ENCODE results near the gene TRPM3.

TRPM3 gene

GRCh38 chr9:70941191-70941590 lies 180.2 kb downstream of the TRPM3 start:
- DNase-seq: no peak

GRCh38 chr9:70940605-70941004 lies 180.8 kb downstream of the TRPM3 start:
- no peak for DNase-seq

DNA sequence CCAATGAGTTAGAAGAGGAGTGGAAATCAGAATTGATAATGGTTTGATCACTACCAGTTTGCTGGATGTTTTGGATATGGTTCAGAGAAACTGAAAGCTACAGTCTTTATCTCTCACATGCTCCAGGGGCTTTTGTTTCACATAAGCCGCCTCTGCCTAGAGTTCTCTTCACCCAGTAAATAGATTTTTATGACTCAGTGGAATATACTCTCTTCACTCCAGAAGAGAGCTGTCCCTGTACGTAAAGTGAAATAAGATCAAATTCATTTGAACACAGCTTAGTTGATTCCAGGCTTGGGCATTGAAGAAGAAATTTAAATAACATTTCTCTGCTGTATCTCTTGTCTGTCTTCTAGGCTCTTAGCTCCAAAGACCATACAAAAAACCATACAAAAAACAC lies 184.9 kb downstream of the TRPM3 start:
- DNase-seq: no peak

- DNase-seq: no peak
These were observed 185.6 kb downstream of the TRPM3 start for GRCh38 chr9:70935856-70936255.

- no peak for DNase-seq
These were observed 186.8 kb downstream of the TRPM3 start for GRCh38 chr9:70934642-70935041.

GRCh38 chr9:70933321-70933720 lies 188.1 kb downstream of the TRPM3 start:
- DNase-seq: no peak

- DNase-seq: no peak
These were observed 189.3 kb downstream of the TRPM3 start for GRCh38 chr9:70932097-70932496.

GRCh38 chr9:70927530-70927929 lies 193.9 kb downstream of the TRPM3 start:
- DNase-seq: no peak

GRCh38 chr9:70924895-70925547 lies 196.4 kb downstream of the TRPM3 start:
- DNase-seq: no peak

DNA sequence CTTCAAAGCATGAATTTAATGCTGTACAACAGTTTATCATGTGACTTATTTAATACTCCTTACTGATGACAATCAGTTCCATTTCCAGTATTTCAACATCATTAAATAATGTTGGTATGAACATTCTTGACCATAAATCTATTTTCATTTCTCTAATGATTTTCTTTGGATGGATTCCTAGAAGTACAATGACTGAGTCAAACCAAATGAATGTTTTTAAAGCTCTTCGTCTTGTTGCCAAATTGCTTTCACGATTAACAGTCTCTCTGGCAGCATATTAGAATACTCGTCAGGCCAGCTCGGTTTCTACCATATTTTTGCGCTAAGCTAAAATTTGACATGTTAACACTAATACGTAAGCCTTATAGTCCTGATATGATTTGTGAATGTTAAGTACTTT lies 197.0 kb downstream of the TRPM3 start:
- no peak for DNase-seq

GRCh38 chr9:70923961-70924360 lies 197.5 kb downstream of the TRPM3 start:
- DNase-seq: no peak

- DNase-seq: no peak
These were observed 200.3 kb downstream of the TRPM3 start for GRCh38 chr9:70921136-70921535.

- DNase-seq: no peak
These were observed 204.1 kb downstream of the TRPM3 start for GRCh38 chr9:70917277-70917676.

DNA sequence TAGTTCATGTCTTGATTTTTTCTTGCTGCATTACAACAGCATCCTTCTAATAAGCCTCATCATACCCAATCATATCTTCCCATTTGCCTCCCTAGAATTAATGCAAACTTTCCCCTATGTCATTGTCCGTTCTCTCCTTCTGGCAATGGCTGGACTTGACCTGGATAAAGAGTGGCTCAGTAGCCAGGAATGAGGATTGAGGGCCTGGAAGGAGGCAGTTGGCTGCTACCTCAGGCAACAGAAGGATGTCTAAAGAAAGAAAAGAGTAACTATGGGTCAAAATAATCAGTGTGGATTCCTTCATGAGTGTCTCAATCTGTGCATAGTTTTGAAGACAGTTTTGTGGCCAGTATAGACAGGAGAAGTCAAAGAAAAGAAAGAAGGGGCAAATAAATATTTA lies 209.6 kb downstream of the TRPM3 start:
- no peak for DNase-seq

DNA sequence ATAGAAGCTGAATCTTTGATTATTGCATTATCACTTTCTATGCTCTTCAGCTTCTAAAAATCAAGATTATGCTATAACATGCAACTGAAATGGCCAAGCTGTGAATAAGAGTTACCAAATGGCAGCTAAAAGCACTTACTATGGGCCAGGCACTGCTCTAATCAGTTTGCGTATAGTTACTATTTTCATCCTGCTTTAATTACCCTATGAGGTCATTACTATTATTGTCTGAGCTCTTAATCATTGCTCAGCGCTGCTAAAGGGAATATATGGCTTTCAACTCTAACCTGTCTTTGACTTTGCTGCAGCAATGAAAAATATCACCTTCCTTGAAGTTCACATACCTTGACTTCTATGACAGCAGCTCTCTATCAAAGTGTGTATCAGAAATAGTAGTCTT lies 210.8 kb downstream of the TRPM3 start:
- DNase-seq: no peak

DNA sequence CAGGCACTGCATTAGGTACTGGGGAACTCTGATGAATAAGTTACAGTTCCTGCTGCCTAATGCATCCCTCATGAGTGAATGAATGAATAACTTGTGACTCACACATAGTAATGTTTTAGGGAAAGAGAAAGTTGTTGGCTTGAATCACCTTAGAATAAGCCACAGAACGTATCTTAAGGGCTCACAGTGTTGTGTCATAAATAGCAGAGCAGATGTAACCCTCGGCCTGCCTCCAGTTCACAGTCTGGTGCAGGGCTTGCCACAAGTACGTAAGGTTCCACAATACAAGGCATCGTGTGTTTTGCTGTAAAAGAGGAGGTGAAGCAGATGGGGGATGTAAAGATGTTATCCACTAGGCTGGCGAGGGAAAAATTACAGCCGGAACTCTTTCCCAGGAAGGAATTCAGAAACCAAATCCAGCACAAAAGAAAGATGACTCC lies 218.7 kb downstream of the TRPM3 start:
- DNase-seq: no peak

GRCh38 chr9:70902171-70902570 lies 219.2 kb downstream of the TRPM3 start:
- no peak for DNase-seq

- DNase-seq: no peak
These were observed 219.7 kb downstream of the TRPM3 start for GRCh38 chr9:70901746-70902145.

DNA sequence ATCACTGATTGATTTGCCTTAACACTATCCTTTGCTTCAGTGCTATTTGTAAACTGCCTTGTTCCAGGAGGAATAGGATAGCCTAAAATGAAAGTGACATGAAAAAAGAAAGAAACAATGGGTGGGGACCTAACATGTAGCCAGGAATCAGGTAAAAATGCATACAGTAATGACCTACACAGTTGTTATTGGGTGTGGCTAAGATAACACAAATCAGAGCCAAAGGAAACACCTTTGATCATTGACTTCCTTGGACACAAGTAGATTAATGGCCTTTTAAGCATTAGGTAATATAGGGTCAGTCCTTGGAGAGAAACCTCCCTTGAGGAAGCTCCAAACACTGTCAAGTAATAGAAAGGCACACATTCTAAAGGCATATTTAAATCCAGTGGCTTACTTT lies 220.4 kb downstream of the TRPM3 start:
- no peak for DNase-seq

- no peak for DNase-seq
These were observed 227.8 kb downstream of the TRPM3 start for GRCh38 chr9:70893580-70894122.

DNA sequence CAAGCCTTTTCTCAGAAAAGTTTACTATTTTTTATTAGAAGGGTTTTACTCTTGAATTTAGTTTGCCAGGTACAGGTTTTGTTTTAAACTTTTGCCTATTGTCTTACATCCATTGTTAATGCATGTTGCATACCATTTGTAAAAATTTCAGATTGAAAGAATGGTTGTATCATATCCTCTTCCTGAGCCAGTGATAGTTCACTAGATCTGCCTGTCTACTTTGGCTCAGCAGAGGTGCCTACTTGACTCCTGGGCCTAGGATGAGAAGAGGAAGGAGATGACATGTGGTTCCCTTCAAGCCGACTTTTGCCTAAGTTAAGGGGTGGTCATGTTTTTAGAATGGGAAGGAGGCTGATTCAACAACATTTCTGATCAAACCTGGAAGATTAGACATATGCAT lies 232.9 kb downstream of the TRPM3 start:
- no peak for DNase-seq

GRCh38 chr9:70887826-70888225 lies 233.6 kb downstream of the TRPM3 start:
- no peak for DNase-seq

GRCh38 chr9:70883963-70884793 lies 237.2 kb downstream of the TRPM3 start:
- DNase-seq: no peak

DNA sequence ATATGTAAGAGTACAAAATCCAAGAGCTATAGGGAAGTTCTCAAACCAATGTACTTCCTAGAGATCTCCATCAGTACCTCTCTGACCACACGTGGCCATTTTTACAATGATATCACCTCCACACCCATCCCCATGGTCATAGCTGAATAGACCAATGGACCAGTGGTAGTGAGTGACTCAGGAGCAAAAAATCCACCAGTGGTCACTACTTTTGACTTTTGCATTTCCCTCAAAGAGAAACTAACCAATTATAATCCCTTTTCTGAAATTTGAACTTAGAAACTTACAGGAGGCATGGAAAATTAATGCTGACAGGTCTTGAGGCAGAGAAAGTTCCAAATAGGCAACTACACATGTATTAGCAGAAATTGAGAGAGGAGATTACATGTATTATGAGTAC lies 238.4 kb downstream of the TRPM3 start:
- no peak for DNase-seq

Measured in activated naive CD4-positive, alpha-beta T cell treated with Interleukin-2 at 50 U/mL for 16 hours (primary cell).